Natural killer cell (primary cell): ENCODE results near the gene ATXN1. TPM values are rescaled to one million over a fixed set of nuclear protein-coding genes. Genes with fewer than 3 reads are reported as not detected.

Experiments
- ATAC-seq, 3 donors: fragments of 150-1000 bp in 2 of 3; fragments of 200-7000 bp in 1 of 3; cut with Tn5 transposase; 1 replicate in 1 of 3; 2 replicates in 2 of 3; pipeline ENCODE4 v1.10.0; 2021; ENCODE audit warnings: mild to moderate bottlenecking in 2 of 3, moderate library complexity in 2 of 3
- DNase-seq, 2 donors: peaks; one replicate each; pipeline versions ENCODE4 v3.0.0 to v3.0.0-alpha.2; 2013 to 2021; ENCODE audit warnings: mixed read lengths in 1 of 2
- H3K27ac ChIP-seq: one replicate; pipeline ENCODE4 v1.5.1; 2013; ENCODE audit warnings: mild to moderate bottlenecking, low read length
- H3K27me3 ChIP-seq: one replicate; pipeline ENCODE4 v1.6.1; 2013; ENCODE audit warnings: low read length; ENCODE audit not compliant: control insufficient read depth, insufficient read depth
- H3K36me3 ChIP-seq: one replicate; pipeline ENCODE4 v1.6.1; 2013; ENCODE audit warnings: low read length; ENCODE audit not compliant: control insufficient read depth, insufficient read depth
- H3K4me1 ChIP-seq: one replicate; pipeline ENCODE4 v1.6.1; 2013; ENCODE audit warnings: low read length; ENCODE audit not compliant: control insufficient read depth, insufficient read depth
- H3K4me3 ChIP-seq: one replicate; pipeline ENCODE4 v1.5.1; 2013; ENCODE audit warnings: low read length
- H3K9me3 ChIP-seq: one replicate; pipeline ENCODE4 v1.6.1; 2013; ENCODE audit warnings: low read length; ENCODE audit not compliant: control insufficient read depth, insufficient read depth
- H3K27ac Mint-ChIP-seq, 2 donors: one replicate each; pipeline ENCODE4 v1.8.0; 2022; ENCODE audit warnings: mild to moderate bottlenecking in 2 of 2, mixed read lengths in 2 of 2, moderate library complexity in 1 of 2
- H3K27me3 Mint-ChIP-seq, 2 donors: one replicate each; pipeline ENCODE4 v1.8.0; 2022; ENCODE audit warnings: low read depth in 2 of 2, mixed read lengths in 2 of 2
- H3K36me3 Mint-ChIP-seq: one replicate; pipeline ENCODE4 v1.8.0; 2022; ENCODE audit warnings: mixed read lengths
- H3K4me1 Mint-ChIP-seq, 2 donors: one replicate each; pipeline ENCODE4 v1.8.0; 2022; ENCODE audit warnings: mixed read lengths in 2 of 2
- H3K4me3 Mint-ChIP-seq: one replicate; pipeline ENCODE4 v1.8.0; 2022; ENCODE audit warnings: mild to moderate bottlenecking, moderate library complexity, mixed read lengths
- H3K9me3 Mint-ChIP-seq, 2 donors: one replicate each; pipeline ENCODE4 v1.8.0; 2022; ENCODE audit warnings: mixed read lengths in 2 of 2
- CTCF ChIP-seq: fragments of 200-600 bp; IDR thresholded peaks from one replicate; pipeline ENCODE4 v1.8.0; 2022; ENCODE audit warnings: antibody characterized with exemption
- WGBS: methylation state at CpG from one replicate; pipeline ENCODE4 v1.1.7; 2013; ENCODE audit warnings: missing lambda C conversion rate; ENCODE audit not compliant: insufficient coverage; 5-methylcytosine and 5-hydroxymethylcytosine counted together
- intact Hi-C: fragments of 100-400 bp; cut with micrococcal nuclease; formaldehyde crosslinking; loops from one replicate; pipeline ENCODE4 v1.14.2; 2022
- total RNA-seq, 4 donors: library from RNA; stranded (reverse); fragments of 120-200 nt in 1 of 4; gene quantifications; one replicate each; pipeline versions ENCODE4 v1.2.3 to v1.2.4, GENCODE V29; 2013 to 2022

ATXN1 gene
- total RNA-seq, 3 donors from 2014 or later (not counting 1 experiment from before 2014, with no cell fraction given) = 90.4 to 120 (median 97.9) TPM

- Mint-ChIP-seq H3K9me3 (no peaks in the 10 kb centered on the region), H3K27ac (no peak overlapping the region), H3K36me3 (no peaks in the 10 kb centered on the region), H3K4me3 (no peak overlapping the region), H3K4me1 (peaks cover 17% of the 10 kb centered on the region in 2 donors), H3K27me3 (no peaks in the 10 kb centered on the region)
- ATAC-seq = no peak
- no peak for TF ChIP-seq CTCF
- Histone ChIP-seq H3K36me3 (no peaks in the 10 kb centered on the region), H3K27ac (no peak overlapping the region), H3K27me3 (no peaks in the 10 kb centered on the region), H3K4me3 (no peak overlapping the region), H3K9me3 (no peaks in the 10 kb centered on the region), H3K4me1 (peaks cover 7% of the 10 kb centered on the region)
- DNase-seq = peak in 1 of 2 donors; percentile 71
- intact Hi-C loops = no loop called here
- WGBS = 89% methylated on average over 2 of the region's 3 CpGs
These were observed 286.3 kb downstream of the ATXN1 start for GRCh38 chr6:16474772-16475493.

- no peaks in the 10 kb centered on the region for H3K36me3 ChIP-seq
- Mint-ChIP-seq H3K9me3 (no peaks in the 10 kb centered on the region), H3K4me1 (peaks cover 18 to 20% of the 10 kb centered on the region in 2 donors), H3K27me3 (no peaks in the 10 kb centered on the region), H3K4me3 (no peak overlapping the region), H3K27ac (peak overlapping the region in 1 of 2 donors; percentile 9), H3K36me3 (no peaks in the 10 kb centered on the region)
- H3K4me1 ChIP-seq = peaks cover 7% of the 10 kb centered on the region
- no peaks in the 10 kb centered on the region for H3K27me3 ChIP-seq
- intact Hi-C loops = no loop called here
- no peak for TF ChIP-seq CTCF
- H3K4me3 ChIP-seq = no peak overlapping the region
- H3K9me3 ChIP-seq = no peaks in the 10 kb centered on the region
- ATAC-seq (peak in 1 of 3 donors; percentile 26), DNase-seq (peak in 1 of 2 donors; percentile 79)
- 71% methylated on average over 1 of the region's 1 CpG for WGBS
- no peak overlapping the region for H3K27ac ChIP-seq
These were observed 287.1 kb downstream of the ATXN1 start for GRCh38 chr6:16473908-16474771.

GRCh38 chr6:16473184-16473907 lies 287.9 kb downstream of the ATXN1 start:
- H3K27ac ChIP-seq = no peak overlapping the region
- DNase-seq = peak in 1 of 2 donors; percentile 50
- intact Hi-C loops = no loop called here

More at GRCh38 chr6:16473184-16473907, 287.9 kb downstream of the ATXN1 start:
- Mint-ChIP-seq H3K4me3 (no peak overlapping the region), H3K4me1 (peaks cover 26 to 28% of the 10 kb centered on the region in 2 donors), H3K9me3 (no peaks in the 10 kb centered on the region), H3K36me3 (no peaks in the 10 kb centered on the region), H3K27ac (peak overlapping the region in 1 of 2 donors; percentile 9), H3K27me3 (no peaks in the 10 kb centered on the region)
- peak in 1 of 3 donors; percentile 29 for ATAC-seq
- WGBS = 73% methylated on average over 10 of the region's 10 CpGs
- Histone ChIP-seq H3K27me3 (no peaks in the 10 kb centered on the region), H3K36me3 (no peaks in the 10 kb centered on the region), H3K9me3 (no peaks in the 10 kb centered on the region), H3K4me3 (no peak overlapping the region), H3K4me1 (peaks cover 7% of the 10 kb centered on the region)
- TF ChIP-seq CTCF = no peak
